ENCODE results near the gene ZBTB11.

DNA sequence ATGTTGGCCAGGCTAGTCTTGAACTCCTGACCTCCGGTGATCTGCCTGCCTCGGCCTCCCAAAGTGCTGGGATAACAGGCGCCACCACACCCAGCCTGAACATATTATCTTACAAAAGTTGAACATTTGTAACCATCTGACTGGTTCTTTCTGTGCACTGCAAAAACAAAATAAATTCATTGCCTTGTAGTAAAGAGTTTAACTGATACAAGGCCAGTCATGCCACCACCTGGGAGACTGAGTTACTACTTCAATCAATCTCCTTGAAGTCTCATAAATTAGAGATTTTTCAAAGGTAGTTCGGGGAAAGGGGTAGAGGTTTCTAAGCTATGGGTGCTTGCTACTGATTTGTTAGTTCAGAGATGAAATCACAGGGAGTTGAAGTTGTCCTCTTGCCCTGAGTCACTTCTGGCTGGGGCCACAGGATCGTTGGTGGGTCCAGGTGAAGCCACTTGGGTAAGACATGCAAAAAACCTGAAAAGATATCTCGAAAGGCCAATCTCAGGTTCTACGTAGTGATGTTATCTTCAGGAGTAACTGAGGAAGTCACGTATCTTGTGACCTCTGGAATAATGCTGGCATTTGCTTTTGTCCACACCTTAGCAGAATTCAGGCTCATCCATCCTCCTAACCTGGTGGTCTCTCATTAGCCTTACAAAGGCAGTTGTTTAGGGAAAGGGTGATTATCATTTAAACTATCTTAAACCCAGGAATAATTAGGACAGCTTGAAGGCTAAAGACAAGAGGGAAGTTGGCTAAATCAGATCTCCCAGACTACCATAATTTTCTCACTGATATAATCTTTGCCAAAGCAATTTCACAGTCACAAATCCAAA lies 33.7 kb downstream of the ZBTB11 start:
- TF ChIP-seq POLR2A (IDR thresholded peaks at IDR 0.05) (no peak), POLR2AphosphoS5 (IDR thresholded peaks at IDR 0.05) (no peak)
- TF ChIP-seq, protein P1, sequence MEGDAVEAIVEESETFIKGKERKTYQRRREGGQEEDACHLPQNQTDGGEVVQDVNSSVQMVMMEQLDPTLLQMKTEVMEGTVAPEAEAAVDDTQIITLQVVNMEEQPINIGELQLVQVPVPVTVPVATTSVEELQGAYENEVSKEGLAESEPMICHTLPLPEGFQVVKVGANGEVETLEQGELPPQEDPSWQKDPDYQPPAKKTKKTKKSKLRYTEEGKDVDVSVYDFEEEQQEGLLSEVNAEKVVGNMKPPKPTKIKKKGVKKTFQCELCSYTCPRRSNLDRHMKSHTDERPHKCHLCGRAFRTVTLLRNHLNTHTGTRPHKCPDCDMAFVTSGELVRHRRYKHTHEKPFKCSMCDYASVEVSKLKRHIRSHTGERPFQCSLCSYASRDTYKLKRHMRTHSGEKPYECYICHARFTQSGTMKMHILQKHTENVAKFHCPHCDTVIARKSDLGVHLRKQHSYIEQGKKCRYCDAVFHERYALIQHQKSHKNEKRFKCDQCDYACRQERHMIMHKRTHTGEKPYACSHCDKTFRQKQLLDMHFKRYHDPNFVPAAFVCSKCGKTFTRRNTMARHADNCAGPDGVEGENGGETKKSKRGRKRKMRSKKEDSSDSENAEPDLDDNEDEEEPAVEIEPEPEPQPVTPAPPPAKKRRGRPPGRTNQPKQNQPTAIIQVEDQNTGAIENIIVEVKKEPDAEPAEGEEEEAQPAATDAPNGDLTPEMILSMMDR (IDR thresholded peaks at IDR 0.05 in 8 of 11, conservative IDR thresholded peaks at IDR 0.05 in 3 of 11), result no peak
